Measurements from ENCODE around the gene ARFGAP3. TPM values are rescaled to one million over a fixed set of nuclear protein-coding genes. Genes with fewer than 3 reads are reported as not detected.

ARFGAP3 gene
- polyA plus RNA-seq, 1 of the 3 experiments (the other 2 are of a cell fraction), result 12.6 TPM

GRCh38 chr22:42821386-42821785, 35.7 kb downstream of the ARFGAP3 start (continued):
- TF ChIP-seq, protein P1, sequence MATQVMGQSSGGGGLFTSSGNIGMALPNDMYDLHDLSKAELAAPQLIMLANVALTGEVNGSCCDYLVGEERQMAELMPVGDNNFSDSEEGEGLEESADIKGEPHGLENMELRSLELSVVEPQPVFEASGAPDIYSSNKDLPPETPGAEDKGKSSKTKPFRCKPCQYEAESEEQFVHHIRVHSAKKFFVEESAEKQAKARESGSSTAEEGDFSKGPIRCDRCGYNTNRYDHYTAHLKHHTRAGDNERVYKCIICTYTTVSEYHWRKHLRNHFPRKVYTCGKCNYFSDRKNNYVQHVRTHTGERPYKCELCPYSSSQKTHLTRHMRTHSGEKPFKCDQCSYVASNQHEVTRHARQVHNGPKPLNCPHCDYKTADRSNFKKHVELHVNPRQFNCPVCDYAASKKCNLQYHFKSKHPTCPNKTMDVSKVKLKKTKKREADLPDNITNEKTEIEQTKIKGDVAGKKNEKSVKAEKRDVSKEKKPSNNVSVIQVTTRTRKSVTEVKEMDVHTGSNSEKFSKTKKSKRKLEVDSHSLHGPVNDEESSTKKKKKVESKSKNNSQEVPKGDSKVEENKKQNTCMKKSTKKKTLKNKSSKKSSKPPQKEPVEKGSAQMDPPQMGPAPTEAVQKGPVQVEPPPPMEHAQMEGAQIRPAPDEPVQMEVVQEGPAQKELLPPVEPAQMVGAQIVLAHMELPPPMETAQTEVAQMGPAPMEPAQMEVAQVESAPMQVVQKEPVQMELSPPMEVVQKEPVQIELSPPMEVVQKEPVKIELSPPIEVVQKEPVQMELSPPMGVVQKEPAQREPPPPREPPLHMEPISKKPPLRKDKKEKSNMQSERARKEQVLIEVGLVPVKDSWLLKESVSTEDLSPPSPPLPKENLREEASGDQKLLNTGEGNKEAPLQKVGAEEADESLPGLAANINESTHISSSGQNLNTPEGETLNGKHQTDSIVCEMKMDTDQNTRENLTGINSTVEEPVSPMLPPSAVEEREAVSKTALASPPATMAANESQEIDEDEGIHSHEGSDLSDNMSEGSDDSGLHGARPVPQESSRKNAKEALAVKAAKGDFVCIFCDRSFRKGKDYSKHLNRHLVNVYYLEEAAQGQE (IDR thresholded peaks at IDR 0.05; ENCODE audit: low read depth, low read length), result no peak
- no peak for TF ChIP-seq SIN3A (IDR thresholded peaks at IDR 0.05; ENCODE audit: borderline replicate concordance, low read depth, low read length)
- TF ChIP-seq, protein P2, sequence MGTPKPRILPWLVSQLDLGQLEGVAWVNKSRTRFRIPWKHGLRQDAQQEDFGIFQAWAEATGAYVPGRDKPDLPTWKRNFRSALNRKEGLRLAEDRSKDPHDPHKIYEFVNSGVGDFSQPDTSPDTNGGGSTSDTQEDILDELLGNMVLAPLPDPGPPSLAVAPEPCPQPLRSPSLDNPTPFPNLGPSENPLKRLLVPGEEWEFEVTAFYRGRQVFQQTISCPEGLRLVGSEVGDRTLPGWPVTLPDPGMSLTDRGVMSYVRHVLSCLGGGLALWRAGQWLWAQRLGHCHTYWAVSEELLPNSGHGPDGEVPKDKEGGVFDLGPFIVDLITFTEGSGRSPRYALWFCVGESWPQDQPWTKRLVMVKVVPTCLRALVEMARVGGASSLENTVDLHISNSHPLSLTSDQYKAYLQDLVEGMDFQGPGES (IDR thresholded peaks at IDR 0.05; ENCODE audit: low read depth, low read length), result no peak
- no peak for TF ChIP-seq YY1 (IDR thresholded peaks at IDR 0.05; ENCODE audit: low read depth)
- TF ChIP-seq FOSL2 (IDR thresholded peaks at IDR 0.05; ENCODE audit: borderline replicate concordance, low read depth), result no peak
- TF ChIP-seq ELF1 (IDR thresholded peaks at IDR 0.05), result no peak

GRCh38 chr22:42820045-42820763, 36.9 kb downstream of the ARFGAP3 start:
- POLR2A ChIA-PET, result no interaction called here
- Histone ChIP-seq H4K20me1 (ENCODE audit: insufficient read depth) (no peaks in the 10 kb centered on the region), H3K9ac (no peak overlapping the region), H3K79me2 (ENCODE audit: insufficient read depth) (no peaks in the 10 kb centered on the region), H3K9me2 (no peaks in the 10 kb centered on the region), H3K36me3 (replicated peaks in 1 of 2; ENCODE audit: control insufficient read depth in 1 of 2, insufficient read depth in 2 of 2, low read length in 1 of 2) (peaks cover 11 to 22% of the 10 kb centered on the region in 2 experiments), H3K4me3 (ENCODE audit: low read depth in 2 of 2, low read length in 1 of 2) (peak overlapping the region in 1 of 2 experiments; percentile 39; a peak in 1 of 4 replicates), H3K27ac (ENCODE audit: low read depth in 2 of 2, low read length in 1 of 2) (no peak overlapping the region), H3K4me1 (ENCODE audit: control insufficient read depth in 1 of 2, insufficient read depth in 2 of 2, low read depth in 1 of 2, low read length in 1 of 2) (no peaks in the 10 kb centered on the region), H2AFZ (ENCODE audit: low read depth) (no peak overlapping the region), H3F3A (replicated peaks; ENCODE audit: insufficient read depth) (no peaks in the 10 kb centered on the region), H3K27me3 (ENCODE audit: insufficient read depth) (no peaks in the 10 kb centered on the region), H3K4me2 (no peak overlapping the region), H3K9me3 (no peaks in the 10 kb centered on the region)
- WGBS (ENCODE audit: low lambda C conversion rate), result 88% methylated on average over 9 of the region's 9 CpGs
- no peak for DNase-seq
- CTCF ChIA-PET, result no interaction called here
- no peak for TF ChIP-seq NRF1 (IDR thresholded peaks at IDR 0.05; ENCODE audit: low read depth, low read length)
- no peak for TF ChIP-seq FOSL2 (IDR thresholded peaks at IDR 0.05; ENCODE audit: borderline replicate concordance, low read depth)
- TF ChIP-seq ELF1 (IDR thresholded peaks at IDR 0.05), result no peak
- TF ChIP-seq CTCF (IDR thresholded peaks at IDR 0.05), result peak; percentile 19; the same call in 1 of the 2 replicates
- TF ChIP-seq USF2 (IDR thresholded peaks at IDR 0.05; ENCODE audit: borderline replicate concordance, low read depth, low read length), result no peak
- TF ChIP-seq SMC3 (IDR thresholded peaks at IDR 0.05; ENCODE audit: low read depth, low read length), result no peak
- no peak for TF ChIP-seq RXRA (IDR thresholded peaks at IDR 0.05; ENCODE audit: borderline replicate concordance, low read depth)

All from SK-N-SH (cell line).